SK-N-SH treated with all-trans-retinoic acid at 6 μM for 48 hours (cell line): ENCODE results near the gene ARHGEF10L.

ENCODE experiments used
- ATAC-seq: fragments of 200-7000 bp; cut with Tn5 transposase; 3 replicates; pipeline ENCODE4 v1.9.1; 2020; ENCODE audit warnings: mild to moderate bottlenecking, moderate library complexity
- ARNTL ChIP-seq: fragments of 450-650 bp; formaldehyde crosslinking; IDR thresholded peaks from 2 replicates; pipeline ENCODE4 v1.5.0; 2020; ENCODE audit warnings: low read depth, mild to moderate bottlenecking, moderate library complexity, borderline replicate concordance
- BACH2 ChIP-seq: fragments of 250-450 bp; sonication (Bioruptor Pico); IDR thresholded peaks from 2 replicates; pipeline ENCODE4 v1.9.0; 2021; ENCODE audit warnings: mild to moderate bottlenecking, borderline replicate concordance
- CSDC2 ChIP-seq: fragments of 250-450 bp; sonication (Bioruptor Pico); IDR thresholded peaks from 2 replicates; pipeline ENCODE4 v1.5.0; 2020; ENCODE audit warnings: mild to moderate bottlenecking, moderate library complexity
- ESRRG ChIP-seq: fragments of 250-450 bp; sonication (Bioruptor Pico); IDR thresholded peaks from 2 replicates; pipeline ENCODE4 v1.6.1; 2021; ENCODE audit warnings: mild to moderate bottlenecking
- GLIS3 ChIP-seq: fragments of 250-450 bp; sonication (Bioruptor Pico); IDR thresholded peaks from 2 replicates; pipeline ENCODE4 v1.5.0; 2020; ENCODE audit warnings: mild to moderate bottlenecking, moderate library complexity
- OSR1 ChIP-seq: fragments of 250-450 bp; sonication (Bioruptor Pico); IDR thresholded peaks from 2 replicates; pipeline ENCODE4 v1.8.0; 2022; ENCODE audit warnings: moderate library complexity, mild to moderate bottlenecking, inconsistent platforms
- PATZ1 ChIP-seq: fragments of 250-450 bp; sonication (Bioruptor Pico); IDR thresholded peaks from 2 replicates; pipeline ENCODE4 v1.8.0; 2020; ENCODE audit warnings: mild to moderate bottlenecking, moderate library complexity, borderline replicate concordance
- PPARA ChIP-seq: fragments of 250-450 bp; sonication (Bioruptor Pico); IDR thresholded peaks from 2 replicates; pipeline ENCODE4 v1.5.0; 2020; ENCODE audit warnings: mild to moderate bottlenecking, borderline replicate concordance
- RARB ChIP-seq: fragments of 250-450 bp; sonication (Bioruptor Pico); IDR thresholded peaks from 2 replicates; pipeline ENCODE4 v1.8.0; 2021; ENCODE audit warnings: mild to moderate bottlenecking, moderate library complexity
- SNAI2 ChIP-seq: fragments of 250-450 bp; sonication (Bioruptor Pico); IDR thresholded peaks from 2 replicates; pipeline ENCODE4 v1.5.0; 2020; ENCODE audit warnings: mild to moderate bottlenecking, moderate library complexity
- TCF4 ChIP-seq: fragments of 250-450 bp; sonication (Bioruptor Pico); IDR thresholded peaks from 2 replicates; pipeline ENCODE4 v1.8.0; 2021; ENCODE audit warnings: mild to moderate bottlenecking, moderate library complexity, borderline replicate concordance
- TOX ChIP-seq: fragments of 250-450 bp; sonication (Bioruptor Pico); IDR thresholded peaks from 2 replicates; pipeline ENCODE4 v1.8.0; 2021; ENCODE audit warnings: mild to moderate bottlenecking, moderate library complexity, borderline replicate concordance
- ZFP3 ChIP-seq: fragments of 250-450 bp; sonication (Bioruptor Pico); IDR thresholded peaks from 2 replicates; pipeline ENCODE4 v1.5.0; 2020; ENCODE audit warnings: mild to moderate bottlenecking, moderate library complexity
- ZFP30 ChIP-seq: fragments of 450-650 bp; formaldehyde crosslinking; IDR thresholded peaks from 2 replicates; pipeline ENCODE4 v1.5.0; 2022; ENCODE audit warnings: mild to moderate bottlenecking, moderate library complexity
- ZNF565 ChIP-seq: fragments of 450-650 bp; formaldehyde crosslinking; conservative IDR thresholded peaks from 2 replicates; pipeline ENCODE4 v1.5.0; 2020; ENCODE audit warnings: low read depth, mild to moderate bottlenecking, moderate library complexity
- ZNF8 ChIP-seq: fragments of 450-650 bp; formaldehyde crosslinking; IDR thresholded peaks from 2 replicates; pipeline ENCODE4 v1.5.0; 2020; ENCODE audit warnings: mild to moderate bottlenecking, moderate library complexity
- TF ChIP-seq, protein P1 (sequence below): fragments of 250-450 bp; sonication (Bioruptor Pico); IDR thresholded peaks from 2 replicates; pipeline ENCODE4 v1.5.1; 2021; ENCODE audit warnings: mild to moderate bottlenecking, moderate library complexity
- TF ChIP-seq, protein P2 (sequence below): fragments of 250-450 bp; sonication (Bioruptor Pico); IDR thresholded peaks from 2 replicates; pipeline ENCODE4 v1.8.0; 2021; ENCODE audit warnings: low read depth, mild to moderate bottlenecking, moderate library complexity, borderline replicate concordance
- TF ChIP-seq, protein P3 (sequence below): fragments of 250-450 bp; sonication (Bioruptor Pico); IDR thresholded peaks from 2 replicates; pipeline ENCODE4 v1.5.0; 2020; ENCODE audit warnings: mild to moderate bottlenecking, moderate library complexity
- TF ChIP-seq, protein P4 (sequence below): fragments of 250-450 bp; sonication (Bioruptor Pico); IDR thresholded peaks from 2 replicates; pipeline ENCODE4 v1.5.1; 2020; ENCODE audit warnings: low read depth, mild to moderate bottlenecking, moderate library complexity

ARHGEF10L gene

GRCh38 chr1:17700945-17701810 is 161.7 kb downstream of the ARHGEF10L start:
- TF ChIP-seq, protein P1, sequence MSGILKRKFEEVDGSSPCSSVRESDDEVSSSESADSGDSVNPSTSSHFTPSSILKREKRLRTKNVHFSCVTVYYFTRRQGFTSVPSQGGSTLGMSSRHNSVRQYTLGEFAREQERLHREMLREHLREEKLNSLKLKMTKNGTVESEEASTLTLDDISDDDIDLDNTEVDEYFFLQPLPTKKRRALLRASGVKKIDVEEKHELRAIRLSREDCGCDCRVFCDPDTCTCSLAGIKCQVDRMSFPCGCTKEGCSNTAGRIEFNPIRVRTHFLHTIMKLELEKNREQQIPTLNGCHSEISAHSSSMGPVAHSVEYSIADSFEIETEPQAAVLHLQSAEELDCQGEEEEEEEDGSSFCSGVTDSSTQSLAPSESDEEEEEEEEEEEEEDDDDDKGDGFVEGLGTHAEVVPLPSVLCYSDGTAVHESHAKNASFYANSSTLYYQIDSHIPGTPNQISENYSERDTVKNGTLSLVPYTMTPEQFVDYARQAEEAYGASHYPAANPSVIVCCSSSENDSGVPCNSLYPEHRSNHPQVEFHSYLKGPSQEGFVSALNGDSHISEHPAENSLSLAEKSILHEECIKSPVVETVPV, result no peak
- no peak for TF ChIP-seq ZFP30 (CRISPR knock-in tag)
- no peak for TF ChIP-seq TOX (CRISPR knock-in tag)
- no peak for TF ChIP-seq TCF4 (CRISPR knock-in tag)
- no peak for TF ChIP-seq ESRRG (CRISPR knock-in tag)
- no peak for TF ChIP-seq ARNTL (CRISPR knock-in tag)
- TF ChIP-seq, protein P2, sequence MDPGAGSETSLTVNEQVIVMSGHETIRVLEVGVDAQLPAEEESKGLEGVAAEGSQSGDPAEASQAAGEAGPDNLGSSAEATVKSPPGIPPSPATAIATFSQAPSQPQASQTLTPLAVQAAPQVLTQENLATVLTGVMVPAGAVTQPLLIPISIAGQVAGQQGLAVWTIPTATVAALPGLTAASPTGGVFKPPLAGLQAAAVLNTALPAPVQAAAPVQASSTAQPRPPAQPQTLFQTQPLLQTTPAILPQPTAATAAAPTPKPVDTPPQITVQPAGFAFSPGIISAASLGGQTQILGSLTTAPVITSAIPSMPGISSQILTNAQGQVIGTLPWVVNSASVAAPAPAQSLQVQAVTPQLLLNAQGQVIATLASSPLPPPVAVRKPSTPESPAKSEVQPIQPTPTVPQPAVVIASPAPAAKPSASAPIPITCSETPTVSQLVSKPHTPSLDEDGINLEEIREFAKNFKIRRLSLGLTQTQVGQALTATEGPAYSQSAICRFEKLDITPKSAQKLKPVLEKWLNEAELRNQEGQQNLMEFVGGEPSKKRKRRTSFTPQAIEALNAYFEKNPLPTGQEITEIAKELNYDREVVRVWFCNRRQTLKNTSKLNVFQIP (CRISPR knock-in tag), result no peak
- no peak for TF ChIP-seq PATZ1 (CRISPR knock-in tag)
- TF ChIP-seq RARB, result no peak
- TF ChIP-seq, protein P3, sequence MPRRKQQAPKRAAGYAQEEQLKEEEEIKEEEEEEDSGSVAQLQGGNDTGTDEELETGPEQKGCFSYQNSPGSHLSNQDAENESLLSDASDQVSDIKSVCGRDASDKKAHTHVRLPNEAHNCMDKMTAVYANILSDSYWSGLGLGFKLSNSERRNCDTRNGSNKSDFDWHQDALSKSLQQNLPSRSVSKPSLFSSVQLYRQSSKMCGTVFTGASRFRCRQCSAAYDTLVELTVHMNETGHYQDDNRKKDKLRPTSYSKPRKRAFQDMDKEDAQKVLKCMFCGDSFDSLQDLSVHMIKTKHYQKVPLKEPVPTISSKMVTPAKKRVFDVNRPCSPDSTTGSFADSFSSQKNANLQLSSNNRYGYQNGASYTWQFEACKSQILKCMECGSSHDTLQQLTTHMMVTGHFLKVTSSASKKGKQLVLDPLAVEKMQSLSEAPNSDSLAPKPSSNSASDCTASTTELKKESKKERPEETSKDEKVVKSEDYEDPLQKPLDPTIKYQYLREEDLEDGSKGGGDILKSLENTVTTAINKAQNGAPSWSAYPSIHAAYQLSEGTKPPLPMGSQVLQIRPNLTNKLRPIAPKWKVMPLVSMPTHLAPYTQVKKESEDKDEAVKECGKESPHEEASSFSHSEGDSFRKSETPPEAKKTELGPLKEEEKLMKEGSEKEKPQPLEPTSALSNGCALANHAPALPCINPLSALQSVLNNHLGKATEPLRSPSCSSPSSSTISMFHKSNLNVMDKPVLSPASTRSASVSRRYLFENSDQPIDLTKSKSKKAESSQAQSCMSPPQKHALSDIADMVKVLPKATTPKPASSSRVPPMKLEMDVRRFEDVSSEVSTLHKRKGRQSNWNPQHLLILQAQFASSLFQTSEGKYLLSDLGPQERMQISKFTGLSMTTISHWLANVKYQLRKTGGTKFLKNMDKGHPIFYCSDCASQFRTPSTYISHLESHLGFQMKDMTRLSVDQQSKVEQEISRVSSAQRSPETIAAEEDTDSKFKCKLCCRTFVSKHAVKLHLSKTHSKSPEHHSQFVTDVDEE (CRISPR knock-in tag), result no peak
- no peak for TF ChIP-seq ZFP3 (CRISPR knock-in tag)
- no peak for TF ChIP-seq ZNF565 (CRISPR knock-in tag)
- no peak for TF ChIP-seq BACH2 (CRISPR knock-in tag)
- no peak for TF ChIP-seq OSR1 (CRISPR knock-in tag)
- no peak for TF ChIP-seq CSDC2 (CRISPR knock-in tag)
- TF ChIP-seq ZNF8 (CRISPR knock-in tag), result no peak
- TF ChIP-seq PPARA (CRISPR knock-in tag), result no peak
- no peak for TF ChIP-seq SNAI2 (CRISPR knock-in tag)
- TF ChIP-seq, all 23 proteins: peak for 0
- ATAC-seq, result no peak

DNA sequence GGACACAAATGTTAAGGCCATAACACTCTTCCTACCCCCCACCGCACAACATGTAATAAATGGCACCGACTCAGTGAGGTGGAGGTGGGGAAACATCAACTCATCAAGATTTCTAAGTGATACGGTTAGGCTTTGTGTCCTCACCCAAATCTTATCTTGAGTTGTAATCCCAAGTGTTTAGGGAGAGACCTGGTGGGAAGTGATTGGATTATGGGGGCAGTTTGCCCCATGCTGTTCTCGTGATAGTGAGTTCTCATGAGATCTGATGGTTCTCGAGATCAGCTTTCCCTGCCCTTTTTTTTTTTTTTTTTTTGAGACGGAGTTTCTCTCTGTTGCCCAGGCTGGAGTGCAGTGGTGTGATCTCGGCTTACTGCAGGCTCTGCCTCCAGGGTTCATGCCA is 164.7 kb downstream of the ARHGEF10L start:
- ATAC-seq, result no peak
- TF ChIP-seq ESRRG (CRISPR knock-in tag) (no peak), TOX (CRISPR knock-in tag) (no peak), SNAI2 (CRISPR knock-in tag) (no peak), BACH2 (CRISPR knock-in tag) (no peak), ZNF8 (CRISPR knock-in tag) (no peak), RARB (no peak), ARNTL (CRISPR knock-in tag) (no peak), PPARA (CRISPR knock-in tag) (no peak), GLIS3 (CRISPR knock-in tag) (no peak), CSDC2 (CRISPR knock-in tag) (no peak), ZFP30 (CRISPR knock-in tag) (no peak), OSR1 (CRISPR knock-in tag) (no peak), ZFP3 (CRISPR knock-in tag) (no peak)
- TF ChIP-seq, protein P4, sequence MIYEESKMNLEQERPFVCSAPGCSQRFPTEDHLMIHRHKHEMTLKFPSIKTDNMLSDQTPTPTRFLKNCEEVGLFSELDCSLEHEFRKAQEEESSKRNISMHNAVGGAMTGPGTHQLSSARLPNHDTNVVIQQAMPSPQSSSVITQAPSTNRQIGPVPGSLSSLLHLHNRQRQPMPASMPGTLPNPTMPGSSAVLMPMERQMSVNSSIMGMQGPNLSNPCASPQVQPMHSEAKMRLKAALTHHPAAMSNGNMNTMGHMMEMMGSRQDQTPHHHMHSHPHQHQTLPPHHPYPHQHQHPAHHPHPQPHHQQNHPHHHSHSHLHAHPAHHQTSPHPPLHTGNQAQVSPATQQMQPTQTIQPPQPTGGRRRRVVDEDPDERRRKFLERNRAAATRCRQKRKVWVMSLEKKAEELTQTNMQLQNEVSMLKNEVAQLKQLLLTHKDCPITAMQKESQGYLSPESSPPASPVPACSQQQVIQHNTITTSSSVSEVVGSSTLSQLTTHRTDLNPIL, result no peak
- TF ChIP-seq, protein P1, result no peak
- TF ChIP-seq, protein P2 (CRISPR knock-in tag), result no peak
